ENCODE measurements around the gene PAQR5. TPM values are rescaled to one million over a fixed set of nuclear protein-coding genes. Genes with fewer than 3 reads are reported as not detected.

Gene PAQR5
- total RNA-seq, 1 experiment from 2014 or later, result 2.0 TPM

- in situ Hi-C loops (cut with HindIII; ENCODE audit: low pct_unique_long_range_greater_than_20kb, low sequenced_read_pairs), result no loop called here
- no peak overlapping the region for H3K27ac ChIP-seq (ENCODE audit: low read length)
Observed at GRCh38 chr15:69346112-69346511, 47.4 kb downstream of the PAQR5 start.

GRCh38 chr15:69351333-69351732 lies 52.6 kb downstream of the PAQR5 start:
- DNase-seq (ENCODE audit: low read depth, low spot score) (no peak), ATAC-seq (no peak)
- no TSS peak for BruUV-seq (replicated peaks)
- in situ Hi-C loops (cut with HindIII; ENCODE audit: low pct_unique_long_range_greater_than_20kb, low sequenced_read_pairs), result no loop called here
- ChIA-PET POLR2A (no interaction called here), CTCF (no interaction called here)
- Histone ChIP-seq H3K4me1 (ENCODE audit: control insufficient read depth, insufficient read depth, low read length) (no peaks in the 10 kb centered on the region), H3K27ac (ENCODE audit: low read length) (no peak overlapping the region), H3K9me3 (ENCODE audit: control insufficient read depth, insufficient read depth, low read depth, low read length) (no peaks in the 10 kb centered on the region), H3K36me3 (ENCODE audit: control insufficient read depth, insufficient read depth, low read length) (no peaks in the 10 kb centered on the region), H3K4me3 (ENCODE audit: low read depth in 2 of 2, low read length in 2 of 2) (no peak overlapping the region), H3K27me3 (ENCODE audit: control insufficient read depth, insufficient read depth, low read length) (no peaks in the 10 kb centered on the region)
- TF ChIP-seq SIN3A (IDR thresholded peaks at IDR 0.05; ENCODE audit: borderline replicate concordance, insufficient read depth, low read depth, low read length), result no peak
- TF ChIP-seq TCF7L2 (IDR thresholded peaks at IDR 0.05; ENCODE audit: low read depth, low read length), result no peak
- TF ChIP-seq POLR2AphosphoS5 (IDR thresholded peaks at IDR 0.05; ENCODE audit: low read depth, low read length), result no peak
- TF ChIP-seq, protein P1, sequence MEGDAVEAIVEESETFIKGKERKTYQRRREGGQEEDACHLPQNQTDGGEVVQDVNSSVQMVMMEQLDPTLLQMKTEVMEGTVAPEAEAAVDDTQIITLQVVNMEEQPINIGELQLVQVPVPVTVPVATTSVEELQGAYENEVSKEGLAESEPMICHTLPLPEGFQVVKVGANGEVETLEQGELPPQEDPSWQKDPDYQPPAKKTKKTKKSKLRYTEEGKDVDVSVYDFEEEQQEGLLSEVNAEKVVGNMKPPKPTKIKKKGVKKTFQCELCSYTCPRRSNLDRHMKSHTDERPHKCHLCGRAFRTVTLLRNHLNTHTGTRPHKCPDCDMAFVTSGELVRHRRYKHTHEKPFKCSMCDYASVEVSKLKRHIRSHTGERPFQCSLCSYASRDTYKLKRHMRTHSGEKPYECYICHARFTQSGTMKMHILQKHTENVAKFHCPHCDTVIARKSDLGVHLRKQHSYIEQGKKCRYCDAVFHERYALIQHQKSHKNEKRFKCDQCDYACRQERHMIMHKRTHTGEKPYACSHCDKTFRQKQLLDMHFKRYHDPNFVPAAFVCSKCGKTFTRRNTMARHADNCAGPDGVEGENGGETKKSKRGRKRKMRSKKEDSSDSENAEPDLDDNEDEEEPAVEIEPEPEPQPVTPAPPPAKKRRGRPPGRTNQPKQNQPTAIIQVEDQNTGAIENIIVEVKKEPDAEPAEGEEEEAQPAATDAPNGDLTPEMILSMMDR (IDR thresholded peaks at IDR 0.05), result no peak
- TF ChIP-seq REST (IDR thresholded peaks at IDR 0.05; ENCODE audit: insufficient read depth in 1 of 2, low read depth in 2 of 2, low read length in 1 of 2), result no peak
- intact Hi-C loops (cut with micrococcal nuclease; ENCODE audit: unreplicated experiment), result no loop called here

More at GRCh38 chr15:69346112-69346511, 47.4 kb downstream of the PAQR5 start:
- no peaks in the 10 kb centered on the region for H3K36me3 ChIP-seq (ENCODE audit: control insufficient read depth, insufficient read depth, low read length)
- DNase-seq (ENCODE audit: low read depth, low spot score) (no peak), ATAC-seq (no peak)
- no peaks in the 10 kb centered on the region for H3K4me1 ChIP-seq (ENCODE audit: control insufficient read depth, insufficient read depth, low read length)
- TF ChIP-seq TCF7L2 (IDR thresholded peaks at IDR 0.05; ENCODE audit: low read depth, low read length) (no peak), POLR2AphosphoS5 (IDR thresholded peaks at IDR 0.05; ENCODE audit: low read depth, low read length) (no peak), SIN3A (IDR thresholded peaks at IDR 0.05; ENCODE audit: borderline replicate concordance, insufficient read depth, low read depth, low read length) (no peak), REST (IDR thresholded peaks at IDR 0.05; ENCODE audit: insufficient read depth in 1 of 2, low read depth in 2 of 2, low read length in 1 of 2) (no peak)
- TF ChIP-seq, protein P1 (IDR thresholded peaks at IDR 0.05), result no peak
- BruUV-seq (replicated peaks), result no TSS peak
- H3K27me3 ChIP-seq (ENCODE audit: control insufficient read depth, insufficient read depth, low read length), result no peaks in the 10 kb centered on the region
- no peaks in the 10 kb centered on the region for H3K9me3 ChIP-seq (ENCODE audit: control insufficient read depth, insufficient read depth, low read depth, low read length)
- no peak overlapping the region for H3K4me3 ChIP-seq (ENCODE audit: low read depth in 2 of 2, low read length in 2 of 2)
- ChIA-PET POLR2A (interaction anchor here (0.7 kb wide), 1 partner anchor 35 kb away, joined by 3 read pairs; no protein-coding TSS in a partner anchor), CTCF (no interaction called here)
- intact Hi-C loops (cut with micrococcal nuclease; ENCODE audit: unreplicated experiment), result no loop called here
